H1 (cell line): ENCODE results near the gene CACNA1F. TPM values are rescaled to one million over a fixed set of nuclear protein-coding genes. Genes with fewer than 3 reads are reported as not detected.
"Not testable (repeated sequence)": the region's sequence is repeated elsewhere in the genome, so short reads cannot be mapped to it uniquely, and the experiment has no call there.

ENCODE experiments used
- CTCF ChIA-PET: fragments of 300-600 bp; sonication (Branson Sonifier 250); formaldehyde crosslinking; loops from one replicate; lab custom pipeline; 2021; ENCODE audit not compliant: partially characterized antibody; lab: Charles Lee
- POLR2A ChIA-PET: fragments of 300-600 bp; sonication (Branson Sonifier 250); formaldehyde crosslinking; loops from one replicate; lab custom pipeline; 2021; ENCODE audit warnings: inconsistent platforms; ENCODE audit not compliant: partially characterized antibody; lab: Charles Lee
- DNase-seq, 2 experiments: peaks; one replicate each; pipeline versions ENCODE4 v3.0.0 to v3.0.0-alpha.2; 2010 to 2022; ENCODE audit warnings: low spot score in 2 of 2, low read depth in 1 of 2, mixed read lengths in 1 of 2
- FAIRE-seq: peaks from 2 replicates; lab custom pipeline; 2011; peaks lifted over from hg19 to GRCh38; lab: Jason Lieb, UNC
- H2AFZ ChIP-seq: 2 replicates; pipeline ENCODE4 v1.8.1; 2012; ENCODE audit warnings: low read length, inconsistent platforms
- H2AK5ac ChIP-seq: 2 replicates; pipeline ENCODE4 v1.6.1; 2013; ENCODE audit warnings: low read depth, low read length
- H2BK120ac ChIP-seq: replicated peaks from 2 replicates; pipeline ENCODE3; 2013; ENCODE audit warnings: low read depth, low read length, inconsistent platforms
- H2BK12ac ChIP-seq: 2 replicates; pipeline ENCODE4 v1.6.1; 2013; ENCODE audit warnings: low read depth, low read length
- H2BK15ac ChIP-seq: 2 replicates; pipeline ENCODE4 v1.6.1; 2013; ENCODE audit warnings: low read length
- H2BK20ac ChIP-seq: 2 replicates; pipeline ENCODE4 v1.6.1; 2013; ENCODE audit warnings: low read length
- H2BK5ac ChIP-seq: 2 replicates; pipeline ENCODE4 v1.6.1; 2013; ENCODE audit warnings: low read depth, low read length
- H3K14ac ChIP-seq: 2 replicates; pipeline ENCODE4 v1.6.1; 2013; ENCODE audit warnings: inconsistent platforms; ENCODE audit not compliant: insufficient read length
- H3K18ac ChIP-seq: 2 replicates; pipeline ENCODE4 v1.6.1; 2013; ENCODE audit warnings: low read length; ENCODE audit errors: extremely low read depth
- H3K23ac ChIP-seq: 2 replicates; pipeline ENCODE4 v1.6.1; 2013; ENCODE audit warnings: inconsistent platforms; ENCODE audit not compliant: insufficient read length
- H3K23me2 ChIP-seq: 2 replicates; pipeline ENCODE4 v1.6.1; 2013; ENCODE audit warnings: low read depth, low read length
- H3K27ac ChIP-seq: 2 replicates; pipeline ENCODE4 v1.6.1; 2011; ENCODE audit warnings: low read depth, low read length, inconsistent platforms
- H3K27me3 ChIP-seq, 4 experiments: replicated peaks in 1 of 4; 1 replicate in 1 of 4; 2 replicates in 3 of 4; pipeline versions ENCODE4 v1.6.1 to v1.8.1; 2011 to 2013; ENCODE audit warnings: low read length in 3 of 4, mild to moderate bottlenecking in 3 of 4, inconsistent platforms in 2 of 4, mixed read lengths in 2 of 4, moderate library complexity in 1 of 4; ENCODE audit not compliant: control insufficient read depth in 3 of 4, insufficient read depth in 3 of 4; ENCODE audit errors: extremely low read depth in 1 of 4
- H3K36me3 ChIP-seq, 4 experiments: 2 replicates each; pipeline versions ENCODE4 v1.6.1 to v1.8.1; 2011 to 2013; ENCODE audit warnings: mild to moderate bottlenecking in 4 of 4, low read length in 3 of 4, moderate library complexity in 2 of 4, control low read depth in 1 of 4, inconsistent platforms in 1 of 4; ENCODE audit not compliant: insufficient read depth in 4 of 4, control insufficient read depth in 2 of 4
- H3K4ac ChIP-seq: replicated peaks from 2 replicates; pipeline ENCODE3; 2013; ENCODE audit warnings: low read length, low read depth, mixed read lengths, inconsistent platforms; ENCODE audit not compliant: insufficient read length
- H3K4me1 ChIP-seq, 4 experiments: replicated peaks in 1 of 4; 1 replicate in 1 of 4; 2 replicates in 3 of 4; pipeline versions ENCODE4 v1.6.1 to v1.8.1; 2011 to 2013; ENCODE audit warnings: low read length in 3 of 4, inconsistent platforms in 2 of 4, mixed read lengths in 1 of 4; ENCODE audit not compliant: insufficient read depth in 4 of 4, control insufficient read depth in 3 of 4
- H3K4me2 ChIP-seq, 2 experiments: 2 replicates each; pipeline versions ENCODE4 v1.6.1 to v1.8.1; 2011 to 2013; ENCODE audit warnings: low read depth in 2 of 2, low read length in 2 of 2, control low read depth in 1 of 2, inconsistent platforms in 1 of 2, mild to moderate bottlenecking in 1 of 2; ENCODE audit not compliant: insufficient read depth in 1 of 2
- H3K4me3 ChIP-seq, 4 experiments: fragments of 200-600, 300-600 bp in 1 of 4; sonication (generic), shearing (Covaris generic), sonication (Bioruptor Twin) in 1 of 4; 2 replicates each; pipeline versions ENCODE4 v1.5.1 to v1.8.1; 2011 to 2016; ENCODE audit warnings: low read length in 4 of 4, low read depth in 3 of 4, control low read depth in 2 of 4, inconsistent platforms in 2 of 4, mild to moderate bottlenecking in 2 of 4, mixed read lengths in 1 of 4, moderate library complexity in 1 of 4; ENCODE audit not compliant: insufficient read depth in 2 of 4; ENCODE audit errors: extremely low read depth in 1 of 4
- H3K56ac ChIP-seq: replicated peaks from 2 replicates; pipeline ENCODE3; 2013; ENCODE audit warnings: low read depth, mild to moderate bottlenecking, mixed read lengths, low read length, inconsistent platforms; ENCODE audit not compliant: insufficient read length
- H3K79me1 ChIP-seq: 2 replicates; pipeline ENCODE4 v1.6.1; 2013; ENCODE audit warnings: low read depth, low read length, control low read depth
- H3K79me2 ChIP-seq, 2 experiments: 2 replicates each; pipeline versions ENCODE4 v1.6.1 to v1.8.1; 2012 to 2013; ENCODE audit warnings: low read length in 2 of 2, mild to moderate bottlenecking in 2 of 2, inconsistent platforms in 1 of 2; ENCODE audit not compliant: insufficient read depth in 2 of 2, control insufficient read depth in 1 of 2
- H3K9ac ChIP-seq, 4 experiments: replicated peaks in 1 of 4; 1 replicate in 1 of 4; 2 replicates in 3 of 4; pipeline versions ENCODE4 v1.6.1 to v1.8.1; 2011 to 2013; ENCODE audit warnings: low read depth in 3 of 4, low read length in 3 of 4, control low read depth in 2 of 4, mild to moderate bottlenecking in 2 of 4, moderate library complexity in 2 of 4, inconsistent platforms in 1 of 4; ENCODE audit errors: extremely low read depth in 1 of 4
- H3K9me3 ChIP-seq, 2 experiments: 2 replicates each; pipeline versions ENCODE4 v1.6.1 to v1.8.1; 2012 to 2013; ENCODE audit warnings: mild to moderate bottlenecking in 2 of 2, moderate library complexity in 2 of 2, control low read depth in 1 of 2, inconsistent platforms in 1 of 2, low read depth in 1 of 2, low read length in 1 of 2, mixed read lengths in 1 of 2; ENCODE audit not compliant: insufficient read depth in 2 of 2
- H4K20me1 ChIP-seq, 2 experiments: replicated peaks in 1 of 2; 2 replicates each; pipeline versions ENCODE3 to v1.8.1; 2011 to 2013; ENCODE audit warnings: inconsistent platforms in 2 of 2, low read length in 2 of 2, mild to moderate bottlenecking in 1 of 2; ENCODE audit not compliant: insufficient read depth in 2 of 2, control insufficient read depth in 1 of 2
- H4K5ac ChIP-seq: 2 replicates; pipeline ENCODE4 v1.6.1; 2013; ENCODE audit warnings: low read length, low read depth, mixed read lengths, inconsistent platforms; ENCODE audit not compliant: insufficient read length
- H4K8ac ChIP-seq: 2 replicates; pipeline ENCODE4 v1.8.0; 2013; ENCODE audit warnings: mild to moderate bottlenecking, moderate library complexity, low read length, inconsistent platforms; ENCODE audit not compliant: insufficient read depth; ENCODE audit errors: extremely low read depth
- H4K91ac ChIP-seq: replicated peaks from 2 replicates; pipeline ENCODE3; 2013; ENCODE audit warnings: low read length, mixed read lengths, inconsistent platforms; ENCODE audit not compliant: insufficient read length
- ASH2L ChIP-seq: fragments of 200-600, 300-600 bp; sonication (generic); IDR thresholded peaks from one replicate; pipeline ENCODE4 v1.7.1; 2017; ENCODE audit warnings: low read length
- CHD1 ChIP-seq: IDR thresholded peaks from 2 replicates; pipeline ENCODE4 v1.6.1; 2012; ENCODE audit warnings: low read depth, low read length, improper control_type of control experiment
- CREB1 ChIP-seq: IDR thresholded peaks from 2 replicates; pipeline ENCODE4 v1.6.1; 2012; ENCODE audit warnings: inconsistent platforms
- CTBP2 ChIP-seq: IDR thresholded peaks from 2 replicates; pipeline ENCODE4 v1.7.0; 2011; ENCODE audit warnings: borderline replicate concordance, mild to moderate bottlenecking, moderate library complexity, mixed read lengths, low read length; ENCODE audit not compliant: insufficient read depth, insufficient read length
- WGBS, 2 experiments: shearing (Covaris generic) in 1 of 2; methylation state at CpG; one replicate each; pipeline versions ENCODE4 v1.1.6 to v1.1.7; 2013 to 2015; ENCODE audit warnings: low lambda C conversion rate in 2 of 2, mixed read lengths in 2 of 2, inconsistent platforms in 1 of 2, low coverage in 1 of 2, missing lambda C conversion rate in 1 of 2; ENCODE audit not compliant: insufficient replicate concordance in 2 of 2, insufficient coverage in 1 of 2, insufficient read length in 1 of 2; ENCODE audit errors: extremely low coverage in 1 of 2, missing lambda C conversion rate in 1 of 2; 5-methylcytosine and 5-hydroxymethylcytosine counted together
- polyA plus RNA-seq, 7 experiments: library from polyadenylated mRNA; depleted of rRNA in 3 of 7; stranded (reverse) in 5 of 7; unstranded in 2 of 7; fragments of >200 nt in 5 of 7; fragments of 200-250 nt in 2 of 7; gene quantifications; 1 replicate in 5 of 7; 2 replicates in 1 of 7; 4 replicates in 1 of 7; pipeline versions ENCODE4 v1.2.1 to v1.2.3, GENCODE V29; 2011 to 2013; ENCODE audit warnings: missing spikeins in 2 of 7, mixed read lengths in 2 of 7
- total RNA-seq: library from RNA; stranded (reverse); fragmentation: NEBNext Ultra II Directional; extraction: Animal tissue kit (Norgen Biotek cat#: 25700); gene quantifications from 2 replicates; pipeline ENCODE4 v1.2.1, GENCODE V29; 2021
- TF ChIP-seq, protein P1 (sequence below), 3 experiments: IDR thresholded peaks; 1 replicate in 2 of 3; 2 replicates in 1 of 3; pipeline versions ENCODE4 v1.5.1 to v1.6.1; 2011; ENCODE audit warnings: low read length in 3 of 3, mild to moderate bottlenecking in 3 of 3, inconsistent platforms in 2 of 3, low read depth in 1 of 3, moderate library complexity in 1 of 3; ENCODE audit not compliant: insufficient read depth in 1 of 3; ENCODE audit errors: control extremely low read depth in 1 of 3

CACNA1F gene
- total and polyA plus RNA-seq, 2 of the 8 experiments (the other 6 are each of a cell fraction or from before 2014, with no cell fraction given): 0.59 to 0.84 TPM

DNA sequence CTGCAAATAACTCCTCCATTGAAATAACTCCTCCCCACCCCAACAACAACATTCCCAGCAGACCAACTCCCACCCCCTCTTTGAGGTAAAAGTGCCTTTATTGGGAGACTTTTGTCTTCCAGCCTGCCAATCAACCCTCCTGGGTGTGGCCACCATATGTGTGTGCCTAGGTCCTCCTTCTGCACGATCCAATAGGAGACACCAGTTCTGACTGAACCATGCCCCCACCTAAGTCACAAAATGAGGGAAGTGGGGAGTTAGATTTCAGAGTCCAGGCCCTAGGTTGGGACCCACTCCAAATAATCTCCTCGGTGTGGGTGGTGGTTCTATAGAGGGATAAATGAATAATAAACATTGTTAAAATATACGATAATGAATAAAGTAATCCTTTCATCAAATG is 58.4 kb downstream of the CACNA1F start (continued):
- TF ChIP-seq, protein P1, sequence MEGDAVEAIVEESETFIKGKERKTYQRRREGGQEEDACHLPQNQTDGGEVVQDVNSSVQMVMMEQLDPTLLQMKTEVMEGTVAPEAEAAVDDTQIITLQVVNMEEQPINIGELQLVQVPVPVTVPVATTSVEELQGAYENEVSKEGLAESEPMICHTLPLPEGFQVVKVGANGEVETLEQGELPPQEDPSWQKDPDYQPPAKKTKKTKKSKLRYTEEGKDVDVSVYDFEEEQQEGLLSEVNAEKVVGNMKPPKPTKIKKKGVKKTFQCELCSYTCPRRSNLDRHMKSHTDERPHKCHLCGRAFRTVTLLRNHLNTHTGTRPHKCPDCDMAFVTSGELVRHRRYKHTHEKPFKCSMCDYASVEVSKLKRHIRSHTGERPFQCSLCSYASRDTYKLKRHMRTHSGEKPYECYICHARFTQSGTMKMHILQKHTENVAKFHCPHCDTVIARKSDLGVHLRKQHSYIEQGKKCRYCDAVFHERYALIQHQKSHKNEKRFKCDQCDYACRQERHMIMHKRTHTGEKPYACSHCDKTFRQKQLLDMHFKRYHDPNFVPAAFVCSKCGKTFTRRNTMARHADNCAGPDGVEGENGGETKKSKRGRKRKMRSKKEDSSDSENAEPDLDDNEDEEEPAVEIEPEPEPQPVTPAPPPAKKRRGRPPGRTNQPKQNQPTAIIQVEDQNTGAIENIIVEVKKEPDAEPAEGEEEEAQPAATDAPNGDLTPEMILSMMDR (IDR thresholded peaks at IDR 0.05; ENCODE audit: control extremely low read depth in 1 of 3, insufficient read depth in 1 of 3, low read depth in 1 of 3, low read length in 3 of 3): no peak
- TF ChIP-seq CTBP2 (no peak), ASH2L (no peak), CREB1 (no peak), CHD1 (no peak)

DNA sequence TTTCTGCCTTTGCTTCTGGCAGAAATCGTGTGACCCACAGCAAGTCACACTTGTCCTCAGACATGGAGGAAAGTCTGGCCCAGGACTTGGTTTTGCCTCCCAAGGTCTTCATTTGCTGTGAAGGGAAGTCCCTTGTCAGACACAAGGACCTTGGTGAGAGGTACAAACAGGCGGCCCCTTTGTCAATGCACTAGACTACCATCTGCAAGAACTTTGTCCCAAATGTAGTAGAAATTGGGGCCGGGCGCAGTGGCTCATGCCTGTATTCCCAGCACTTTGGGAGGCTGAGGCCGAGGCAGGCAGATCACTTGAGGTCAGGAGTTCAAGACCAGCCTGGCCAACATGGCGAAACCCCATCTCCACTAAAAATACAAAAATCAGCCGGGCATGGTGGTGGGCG is 59.6 kb downstream of the CACNA1F start:
- H4K91ac ChIP-seq, H3K4me3 ChIP-seq, H3K27ac ChIP-seq, H3K4me2 ChIP-seq, H3K4me1 ChIP-seq, H3K9me3 ChIP-seq, H2BK12ac ChIP-seq, H3K4ac ChIP-seq, H2BK15ac ChIP-seq, H3K9ac ChIP-seq, H4K20me1 ChIP-seq, H4K8ac ChIP-seq, H3K18ac ChIP-seq, H3K23me2 ChIP-seq, H3K14ac ChIP-seq, H2BK5ac ChIP-seq, H3K56ac ChIP-seq, H3K27me3 ChIP-seq, H2AFZ ChIP-seq, H4K5ac ChIP-seq, DNase-seq, H2BK20ac ChIP-seq, FAIRE-seq, H3K23ac ChIP-seq, H3K79me2 ChIP-seq, H2AK5ac ChIP-seq, H2BK120ac ChIP-seq, H3K79me1 ChIP-seq, POLR2A ChIA-PET: not testable (repeated sequence)
- WGBS, 2 experiments: 85% methylated on average over 5 of the region's 8 CpGs; no CpG with 5 or more reads in 1 of the 2 experiments
- CTCF ChIA-PET: interaction anchor here (2.2 kb wide), 1 partner anchor 9 kb away, joined by 7 read pairs; no protein-coding TSS in a partner anchor
- peaks cover 0 to 12% (median 1%) of the 10 kb centered on the region in 4 experiments; a peak in 5 of 8 replicates for H3K36me3 ChIP-seq
